ENCODE results near the gene IP6K1. TPM values are rescaled to one million over a fixed set of nuclear protein-coding genes. Genes with fewer than 3 reads are reported as not detected.

The IP6K1 gene
- total and polyA plus RNA-seq, 10 of the 15 experiments (the other 5 are each of a cell fraction or from before 2014, with no cell fraction given), result 1.3 to 30.6 (median 18.2) TPM

DNA sequence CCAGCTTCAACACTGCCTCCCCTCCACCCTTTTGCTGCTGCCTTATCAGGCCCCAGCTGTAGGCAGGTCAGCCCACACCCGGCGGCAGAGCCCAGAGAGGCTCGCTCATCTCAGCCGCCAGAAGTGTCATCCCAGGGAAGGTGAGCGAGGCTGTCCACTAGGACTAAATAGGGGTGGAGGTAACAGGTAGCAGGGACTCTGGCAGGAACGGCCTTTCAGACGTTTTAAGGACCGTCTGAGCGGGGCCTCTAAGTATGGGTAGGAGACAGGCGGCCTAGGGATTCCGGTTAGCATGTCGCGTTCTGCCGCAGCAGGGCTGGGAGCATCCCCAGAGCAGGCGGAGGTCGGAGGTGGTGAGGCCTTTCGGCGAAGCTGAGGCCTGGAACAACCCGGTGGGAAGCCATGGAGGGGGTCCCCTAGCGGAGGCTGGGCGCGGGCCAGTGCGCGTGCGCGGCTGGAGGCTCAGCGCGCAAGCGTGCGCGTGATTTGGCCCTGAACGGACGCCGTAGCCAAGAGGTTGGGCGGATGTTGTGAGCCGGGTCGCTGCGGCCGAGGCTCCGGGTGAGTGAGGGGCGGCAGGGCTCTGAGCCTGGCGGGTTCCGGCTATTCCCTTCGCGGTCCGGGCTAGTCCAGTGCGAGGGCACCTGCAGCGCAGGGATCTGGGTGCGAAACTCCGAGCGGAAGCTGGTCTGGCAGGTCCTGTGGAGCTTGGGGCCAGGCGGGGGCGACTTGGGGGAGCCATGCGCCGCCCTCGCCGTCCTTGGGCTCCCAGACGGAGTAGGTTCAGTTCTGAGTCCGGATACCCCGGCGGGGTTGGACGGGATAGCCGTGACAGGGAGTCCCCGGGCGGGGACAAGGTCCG is 97.1 kb downstream of the IP6K1 start, which contains the start of the genes MST1 and RNF123 (continued):
- TF ChIP-seq USF1 (IDR thresholded peaks at IDR 0.05; ENCODE audit: borderline replicate concordance, extremely low read length, insufficient read depth, low read depth, low read length), result no peak
- no peak for TF ChIP-seq MEF2B (IDR thresholded peaks at IDR 0.05; ENCODE audit: partially characterized antibody, poor library complexity, severe bottlenecking)
- TF ChIP-seq, protein P1, sequence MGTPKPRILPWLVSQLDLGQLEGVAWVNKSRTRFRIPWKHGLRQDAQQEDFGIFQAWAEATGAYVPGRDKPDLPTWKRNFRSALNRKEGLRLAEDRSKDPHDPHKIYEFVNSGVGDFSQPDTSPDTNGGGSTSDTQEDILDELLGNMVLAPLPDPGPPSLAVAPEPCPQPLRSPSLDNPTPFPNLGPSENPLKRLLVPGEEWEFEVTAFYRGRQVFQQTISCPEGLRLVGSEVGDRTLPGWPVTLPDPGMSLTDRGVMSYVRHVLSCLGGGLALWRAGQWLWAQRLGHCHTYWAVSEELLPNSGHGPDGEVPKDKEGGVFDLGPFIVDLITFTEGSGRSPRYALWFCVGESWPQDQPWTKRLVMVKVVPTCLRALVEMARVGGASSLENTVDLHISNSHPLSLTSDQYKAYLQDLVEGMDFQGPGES (IDR thresholded peaks at IDR 0.05), result 0 out of 2 replicates have a peak, but pooled peaks have one; percentile 11
- TF ChIP-seq, protein P2, sequence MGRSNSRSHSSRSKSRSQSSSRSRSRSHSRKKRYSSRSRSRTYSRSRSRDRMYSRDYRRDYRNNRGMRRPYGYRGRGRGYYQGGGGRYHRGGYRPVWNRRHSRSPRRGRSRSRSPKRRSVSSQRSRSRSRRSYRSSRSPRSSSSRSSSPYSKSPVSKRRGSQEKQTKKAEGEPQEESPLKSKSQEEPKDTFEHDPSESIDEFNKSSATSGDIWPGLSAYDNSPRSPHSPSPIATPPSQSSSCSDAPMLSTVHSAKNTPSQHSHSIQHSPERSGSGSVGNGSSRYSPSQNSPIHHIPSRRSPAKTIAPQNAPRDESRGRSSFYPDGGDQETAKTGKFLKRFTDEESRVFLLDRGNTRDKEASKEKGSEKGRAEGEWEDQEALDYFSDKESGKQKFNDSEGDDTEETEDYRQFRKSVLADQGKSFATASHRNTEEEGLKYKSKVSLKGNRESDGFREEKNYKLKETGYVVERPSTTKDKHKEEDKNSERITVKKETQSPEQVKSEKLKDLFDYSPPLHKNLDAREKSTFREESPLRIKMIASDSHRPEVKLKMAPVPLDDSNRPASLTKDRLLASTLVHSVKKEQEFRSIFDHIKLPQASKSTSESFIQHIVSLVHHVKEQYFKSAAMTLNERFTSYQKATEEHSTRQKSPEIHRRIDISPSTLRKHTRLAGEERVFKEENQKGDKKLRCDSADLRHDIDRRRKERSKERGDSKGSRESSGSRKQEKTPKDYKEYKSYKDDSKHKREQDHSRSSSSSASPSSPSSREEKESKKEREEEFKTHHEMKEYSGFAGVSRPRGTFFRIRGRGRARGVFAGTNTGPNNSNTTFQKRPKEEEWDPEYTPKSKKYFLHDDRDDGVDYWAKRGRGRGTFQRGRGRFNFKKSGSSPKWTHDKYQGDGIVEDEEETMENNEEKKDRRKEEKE (IDR thresholded peaks at IDR 0.05), result no peak
- TF ChIP-seq USF2 (IDR thresholded peaks at IDR 0.05; ENCODE audit: borderline replicate concordance, low read depth, low read length), result no peak
- no peak for TF ChIP-seq SMARCA5 (IDR thresholded peaks at IDR 0.05)
- TF ChIP-seq, protein P3, sequence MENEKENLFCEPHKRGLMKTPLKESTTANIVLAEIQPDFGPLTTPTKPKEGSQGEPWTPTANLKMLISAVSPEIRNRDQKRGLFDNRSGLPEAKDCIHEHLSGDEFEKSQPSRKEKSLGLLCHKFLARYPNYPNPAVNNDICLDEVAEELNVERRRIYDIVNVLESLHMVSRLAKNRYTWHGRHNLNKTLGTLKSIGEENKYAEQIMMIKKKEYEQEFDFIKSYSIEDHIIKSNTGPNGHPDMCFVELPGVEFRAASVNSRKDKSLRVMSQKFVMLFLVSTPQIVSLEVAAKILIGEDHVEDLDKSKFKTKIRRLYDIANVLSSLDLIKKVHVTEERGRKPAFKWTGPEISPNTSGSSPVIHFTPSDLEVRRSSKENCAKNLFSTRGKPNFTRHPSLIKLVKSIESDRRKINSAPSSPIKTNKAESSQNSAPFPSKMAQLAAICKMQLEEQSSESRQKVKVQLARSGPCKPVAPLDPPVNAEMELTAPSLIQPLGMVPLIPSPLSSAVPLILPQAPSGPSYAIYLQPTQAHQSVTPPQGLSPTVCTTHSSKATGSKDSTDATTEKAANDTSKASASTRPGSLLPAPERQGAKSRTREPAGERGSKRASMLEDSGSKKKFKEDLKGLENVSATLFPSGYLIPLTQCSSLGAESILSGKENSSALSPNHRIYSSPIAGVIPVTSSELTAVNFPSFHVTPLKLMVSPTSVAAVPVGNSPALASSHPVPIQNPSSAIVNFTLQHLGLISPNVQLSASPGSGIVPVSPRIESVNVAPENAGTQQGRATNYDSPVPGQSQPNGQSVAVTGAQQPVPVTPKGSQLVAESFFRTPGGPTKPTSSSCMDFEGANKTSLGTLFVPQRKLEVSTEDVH (IDR thresholded peaks at IDR 0.05; ENCODE audit: low read depth, partially characterized antibody), result no peak
- TF ChIP-seq NFYA (IDR thresholded peaks at IDR 0.05; ENCODE audit: borderline replicate concordance, low read depth, low read length), result no peak
- 0 out of 2 replicates have a peak, but pooled peaks have one; percentile 36 for TF ChIP-seq CBFB (IDR thresholded peaks at IDR 0.05; ENCODE audit: low read depth)
- peak; percentile 73 for TF ChIP-seq SP1 (IDR thresholded peaks at IDR 0.05; ENCODE audit: low read depth, low read length)
- peak; percentile 34; the same call in 1 of the 2 replicates for TF ChIP-seq BACH1 (IDR thresholded peaks at IDR 0.05; ENCODE audit: borderline replicate concordance)
- TF ChIP-seq NFYB (IDR thresholded peaks at IDR 0.05; ENCODE audit: insufficient read depth, low read depth, low read length), result no peak
- peak; percentile 53 for TF ChIP-seq MYC (IDR thresholded peaks at IDR 0.05; ENCODE audit: insufficient read depth, insufficient read length, insufficient replicate concordance, low read length, severe bottlenecking)
- TF ChIP-seq, protein P4, sequence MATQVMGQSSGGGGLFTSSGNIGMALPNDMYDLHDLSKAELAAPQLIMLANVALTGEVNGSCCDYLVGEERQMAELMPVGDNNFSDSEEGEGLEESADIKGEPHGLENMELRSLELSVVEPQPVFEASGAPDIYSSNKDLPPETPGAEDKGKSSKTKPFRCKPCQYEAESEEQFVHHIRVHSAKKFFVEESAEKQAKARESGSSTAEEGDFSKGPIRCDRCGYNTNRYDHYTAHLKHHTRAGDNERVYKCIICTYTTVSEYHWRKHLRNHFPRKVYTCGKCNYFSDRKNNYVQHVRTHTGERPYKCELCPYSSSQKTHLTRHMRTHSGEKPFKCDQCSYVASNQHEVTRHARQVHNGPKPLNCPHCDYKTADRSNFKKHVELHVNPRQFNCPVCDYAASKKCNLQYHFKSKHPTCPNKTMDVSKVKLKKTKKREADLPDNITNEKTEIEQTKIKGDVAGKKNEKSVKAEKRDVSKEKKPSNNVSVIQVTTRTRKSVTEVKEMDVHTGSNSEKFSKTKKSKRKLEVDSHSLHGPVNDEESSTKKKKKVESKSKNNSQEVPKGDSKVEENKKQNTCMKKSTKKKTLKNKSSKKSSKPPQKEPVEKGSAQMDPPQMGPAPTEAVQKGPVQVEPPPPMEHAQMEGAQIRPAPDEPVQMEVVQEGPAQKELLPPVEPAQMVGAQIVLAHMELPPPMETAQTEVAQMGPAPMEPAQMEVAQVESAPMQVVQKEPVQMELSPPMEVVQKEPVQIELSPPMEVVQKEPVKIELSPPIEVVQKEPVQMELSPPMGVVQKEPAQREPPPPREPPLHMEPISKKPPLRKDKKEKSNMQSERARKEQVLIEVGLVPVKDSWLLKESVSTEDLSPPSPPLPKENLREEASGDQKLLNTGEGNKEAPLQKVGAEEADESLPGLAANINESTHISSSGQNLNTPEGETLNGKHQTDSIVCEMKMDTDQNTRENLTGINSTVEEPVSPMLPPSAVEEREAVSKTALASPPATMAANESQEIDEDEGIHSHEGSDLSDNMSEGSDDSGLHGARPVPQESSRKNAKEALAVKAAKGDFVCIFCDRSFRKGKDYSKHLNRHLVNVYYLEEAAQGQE (IDR thresholded peaks at IDR 0.05; ENCODE audit: low read depth, low read length), result no peak
- no peak for TF ChIP-seq KAT2A (conservative IDR thresholded peaks at IDR 0.05; ENCODE audit: control insufficient read depth, low read depth, low read length)
